ENCODE results near the gene PAGE4.

PAGE4 gene

DNA sequence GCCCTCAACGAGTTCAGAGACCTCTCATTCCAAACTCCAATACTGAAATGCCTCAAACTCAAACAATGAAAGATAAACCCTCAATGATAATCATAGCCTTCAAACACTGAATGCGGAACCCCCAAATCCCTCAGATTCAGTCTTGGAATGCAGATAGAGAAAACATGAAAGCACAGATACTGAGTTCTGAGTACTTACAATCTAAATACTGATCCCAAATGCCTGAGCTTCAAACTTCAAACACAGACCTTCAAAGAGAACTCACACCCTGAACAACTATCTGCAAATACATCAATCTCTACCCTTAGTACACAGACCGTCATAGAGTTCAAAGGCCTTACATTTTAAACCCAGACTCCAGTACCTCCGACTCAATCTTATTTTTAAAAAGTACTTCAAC lies 16.9 kb upstream of the PAGE4 start:
- DNase-seq (ENCODE audit: low read depth) = no peak
- no peak overlapping the region for H3K4me3 ChIP-seq (ENCODE audit: low read depth, low read length)
- in situ Hi-C loops (cut with HindIII; ENCODE audit: low sequenced_read_pairs) = no loop called here
- TF ChIP-seq, protein P1, sequence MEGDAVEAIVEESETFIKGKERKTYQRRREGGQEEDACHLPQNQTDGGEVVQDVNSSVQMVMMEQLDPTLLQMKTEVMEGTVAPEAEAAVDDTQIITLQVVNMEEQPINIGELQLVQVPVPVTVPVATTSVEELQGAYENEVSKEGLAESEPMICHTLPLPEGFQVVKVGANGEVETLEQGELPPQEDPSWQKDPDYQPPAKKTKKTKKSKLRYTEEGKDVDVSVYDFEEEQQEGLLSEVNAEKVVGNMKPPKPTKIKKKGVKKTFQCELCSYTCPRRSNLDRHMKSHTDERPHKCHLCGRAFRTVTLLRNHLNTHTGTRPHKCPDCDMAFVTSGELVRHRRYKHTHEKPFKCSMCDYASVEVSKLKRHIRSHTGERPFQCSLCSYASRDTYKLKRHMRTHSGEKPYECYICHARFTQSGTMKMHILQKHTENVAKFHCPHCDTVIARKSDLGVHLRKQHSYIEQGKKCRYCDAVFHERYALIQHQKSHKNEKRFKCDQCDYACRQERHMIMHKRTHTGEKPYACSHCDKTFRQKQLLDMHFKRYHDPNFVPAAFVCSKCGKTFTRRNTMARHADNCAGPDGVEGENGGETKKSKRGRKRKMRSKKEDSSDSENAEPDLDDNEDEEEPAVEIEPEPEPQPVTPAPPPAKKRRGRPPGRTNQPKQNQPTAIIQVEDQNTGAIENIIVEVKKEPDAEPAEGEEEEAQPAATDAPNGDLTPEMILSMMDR (IDR thresholded peaks at IDR 0.05; ENCODE audit: low read depth, low read length, missing control alignments) = no peak

DNA sequence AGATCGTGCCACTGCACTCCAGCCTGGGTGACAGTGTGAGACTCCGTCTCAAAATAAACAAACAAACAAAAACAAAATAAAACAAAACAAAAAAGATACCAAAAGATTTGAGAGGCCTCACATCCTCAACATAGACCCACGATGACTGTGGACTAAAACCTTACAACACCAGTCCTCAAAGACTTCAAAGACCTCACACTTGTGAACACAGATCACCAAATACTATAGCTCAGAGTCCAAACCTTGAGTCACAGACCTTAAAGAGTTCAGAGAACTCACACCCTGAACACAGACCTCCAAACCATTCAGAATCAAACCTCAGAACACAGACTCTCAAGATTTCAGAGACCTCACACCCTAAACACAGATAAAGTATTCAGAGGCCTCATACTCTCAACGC lies 12.7 kb upstream of the PAGE4 start:
- in situ Hi-C loops (cut with HindIII; ENCODE audit: low sequenced_read_pairs) = no loop called here
- no peak for DNase-seq (ENCODE audit: low read depth)
- TF ChIP-seq, protein P1 (IDR thresholded peaks at IDR 0.05; ENCODE audit: low read depth, low read length, missing control alignments) = no peak
- H3K4me3 ChIP-seq (ENCODE audit: low read depth, low read length) = no peak overlapping the region

DNA sequence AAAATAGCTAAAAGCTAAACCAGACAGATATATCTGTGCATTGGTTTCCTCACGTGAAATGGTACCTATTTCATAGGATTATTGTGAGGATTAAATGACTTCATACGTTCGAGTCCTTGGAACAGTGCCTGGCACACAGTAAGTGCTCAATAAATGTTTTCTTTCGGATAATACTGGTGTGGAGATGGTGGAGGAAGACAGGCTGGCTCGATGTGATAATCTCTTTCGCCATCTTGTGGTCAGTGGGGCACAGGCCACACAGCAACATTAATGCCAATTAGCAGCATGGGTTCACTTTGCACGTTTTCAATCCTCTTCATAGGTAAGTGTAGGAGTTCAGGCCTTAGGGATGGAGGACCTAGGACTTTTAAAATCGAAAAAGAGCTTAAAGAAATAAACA lies 9.3 kb downstream of the PAGE4 start:
- in situ Hi-C loops (cut with HindIII; ENCODE audit: low sequenced_read_pairs) = no loop called here
- DNase-seq (ENCODE audit: low read depth) = no peak

DNA sequence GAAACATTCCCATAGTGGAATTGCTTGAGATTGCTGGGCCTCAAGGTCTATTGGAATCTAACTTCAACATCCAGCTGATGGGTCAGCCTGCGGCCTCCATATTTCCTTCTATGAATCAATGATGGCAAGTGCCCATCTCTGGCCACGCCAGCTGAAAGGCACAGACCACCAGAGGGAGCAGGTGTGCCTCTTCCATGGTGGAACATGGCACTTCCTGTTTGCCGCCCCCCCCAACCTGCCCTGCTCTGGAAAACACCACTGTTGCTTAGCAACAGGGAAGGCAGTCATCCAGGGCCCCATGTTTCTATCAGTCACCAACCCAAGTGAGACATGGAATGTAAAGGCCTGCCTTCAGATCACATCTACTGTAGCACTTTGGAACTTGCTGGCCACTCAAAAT lies 11.6 kb downstream of the PAGE4 start:
- no peak for DNase-seq (ENCODE audit: low read depth)
- in situ Hi-C loops (cut with HindIII; ENCODE audit: low sequenced_read_pairs) = no loop called here
- H3K4me3 ChIP-seq (ENCODE audit: low read depth, low read length) = no peak overlapping the region
- TF ChIP-seq, protein P1 (IDR thresholded peaks at IDR 0.05; ENCODE audit: low read depth, low read length, missing control alignments) = peak; percentile 40

More for the DNA sequence above, 9.3 kb downstream of the PAGE4 start:
- TF ChIP-seq, protein P1 (IDR thresholded peaks at IDR 0.05; ENCODE audit: low read depth, low read length, missing control alignments) = peak; percentile 49
- no peak overlapping the region for H3K4me3 ChIP-seq (ENCODE audit: low read depth, low read length)

DNA sequence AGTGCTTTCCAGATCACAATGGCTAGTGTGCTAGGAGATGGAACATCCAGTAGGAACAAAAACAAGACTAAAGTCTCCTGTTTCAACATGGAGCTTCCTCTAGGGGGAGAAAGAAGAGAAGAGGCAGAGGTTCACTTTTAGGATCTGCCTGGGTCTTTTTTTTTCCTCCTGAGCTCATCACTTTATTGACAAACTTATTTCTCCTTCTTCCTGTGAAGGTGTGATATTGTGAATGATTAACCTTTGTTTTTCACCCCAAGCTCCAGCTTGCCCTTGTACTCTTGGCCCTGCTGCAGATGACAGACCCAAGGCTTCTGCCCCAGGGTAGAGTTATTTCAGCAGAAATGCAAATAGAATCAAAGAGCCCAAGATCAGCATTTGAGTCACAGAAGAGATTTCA lies 13.5 kb downstream of the PAGE4 start:
- TF ChIP-seq, protein P1 (IDR thresholded peaks at IDR 0.05; ENCODE audit: low read depth, low read length, missing control alignments) = no peak
- H3K4me3 ChIP-seq (ENCODE audit: low read depth, low read length) = no peak overlapping the region
- DNase-seq (ENCODE audit: low read depth) = no peak
- in situ Hi-C loops (cut with HindIII; ENCODE audit: low sequenced_read_pairs) = no loop called here

- no peak overlapping the region for H3K4me3 ChIP-seq (ENCODE audit: low read depth, low read length)
- DNase-seq (ENCODE audit: low read depth) = no peak
- in situ Hi-C loops (cut with HindIII; ENCODE audit: low sequenced_read_pairs) = no loop called here
- TF ChIP-seq, protein P1 (IDR thresholded peaks at IDR 0.05; ENCODE audit: low read depth, low read length, missing control alignments) = no peak
Observed at GRCh38 chrX:49844611-49845010, 15.5 kb downstream of the PAGE4 start.

Data from astrocyte of the cerebellum (primary cell).